Keratinocyte (primary cell): ENCODE results near the gene TFPT. TPM values are rescaled to one million over a fixed set of nuclear protein-coding genes. Genes with fewer than 3 reads are reported as not detected.

ENCODE experiments used
- DNase-seq: peaks from one replicate; pipeline ENCODE4 v3.0.0-alpha.2; 2011; ENCODE audit warnings: low read depth, missing footprints, low spot score
- FAIRE-seq: peaks from 2 replicates; lab custom pipeline; 2011; peaks lifted over from hg19 to GRCh38; lab: Jason Lieb, UNC
- H2AFZ ChIP-seq: 2 replicates; pipeline ENCODE4 v1.6.0; 2012; ENCODE audit warnings: low read length, control low read depth, inconsistent platforms; ENCODE audit not compliant: control insufficient read depth
- H3K27ac ChIP-seq: 2 replicates; pipeline ENCODE4 v1.5.1; 2011; ENCODE audit warnings: low read length; ENCODE audit not compliant: control insufficient read depth, insufficient read depth
- H3K27me3 ChIP-seq: 3 replicates; pipeline ENCODE4 v1.6.0; 2011; ENCODE audit warnings: low read length; ENCODE audit not compliant: control insufficient read depth, insufficient read depth; ENCODE audit errors: extremely low read depth
- H3K36me3 ChIP-seq, 2 experiments: 2 replicates in 1 of 2; 3 replicates in 1 of 2; pipeline ENCODE4 v1.5.1; 2011; ENCODE audit warnings: low read length in 2 of 2, mild to moderate bottlenecking in 1 of 2; ENCODE audit not compliant: control insufficient read depth in 2 of 2, insufficient read depth in 2 of 2; ENCODE audit errors: extremely low read depth in 1 of 2
- H3K4me1 ChIP-seq: 3 replicates; pipeline ENCODE4 v1.5.1; 2011; ENCODE audit warnings: low read length; ENCODE audit not compliant: control insufficient read depth, insufficient read depth; ENCODE audit errors: extremely low read depth
- H3K4me2 ChIP-seq: 3 replicates; pipeline ENCODE4 v1.6.0; 2011; ENCODE audit warnings: low read depth, low read length; ENCODE audit not compliant: control insufficient read depth, insufficient read depth; ENCODE audit errors: extremely low read depth
- H3K4me3 ChIP-seq, 3 experiments: fragments of 200-600 bp in 1 of 3; sonication (generic) in 1 of 3; 2 replicates in 2 of 3; 3 replicates in 1 of 3; pipeline ENCODE4 v1.5.1; 2011 to 2016; ENCODE audit warnings: low read length in 3 of 3, mild to moderate bottlenecking in 3 of 3, control low read depth in 2 of 3, inconsistent platforms in 1 of 3, low read depth in 1 of 3, mixed read lengths in 1 of 3, mixed run types in 1 of 3, moderate library complexity in 1 of 3; ENCODE audit not compliant: control insufficient read depth in 2 of 3, insufficient read depth in 2 of 3; ENCODE audit errors: extremely low read depth in 1 of 3
- H3K79me2 ChIP-seq: 2 replicates; pipeline ENCODE4 v1.6.0; 2012; ENCODE audit warnings: low read length; ENCODE audit not compliant: control insufficient read depth, insufficient read depth
- H3K9ac ChIP-seq: 3 replicates; pipeline ENCODE4 v1.6.0; 2011; ENCODE audit warnings: low read length; ENCODE audit not compliant: control insufficient read depth, insufficient read depth; ENCODE audit errors: extremely low read depth
- H3K9me1 ChIP-seq: 3 replicates; pipeline ENCODE4 v1.6.0; 2011; ENCODE audit warnings: low read length; ENCODE audit not compliant: control insufficient read depth, insufficient read depth; ENCODE audit errors: extremely low read depth
- H3K9me3 ChIP-seq: 2 replicates; pipeline ENCODE4 v1.5.1; 2012; ENCODE audit warnings: low read depth, low read length; ENCODE audit not compliant: control insufficient read depth
- H4K20me1 ChIP-seq: 3 replicates; pipeline ENCODE4 v1.6.0; 2011; ENCODE audit warnings: low read length; ENCODE audit not compliant: control insufficient read depth, insufficient read depth; ENCODE audit errors: extremely low read depth
- CTCF ChIP-seq, 3 experiments: IDR thresholded peaks in 1 of 3; conservative IDR thresholded peaks in 1 of 3; optimal IDR thresholded peaks in 1 of 3; 2 replicates in 2 of 3; 3 replicates in 1 of 3; pipeline versions ENCODE3 to v1.5.1; 2011; ENCODE audit warnings: low read length in 3 of 3, mild to moderate bottlenecking in 3 of 3, moderate library complexity in 2 of 3, control low read depth in 1 of 3, inconsistent platforms in 1 of 3; ENCODE audit not compliant: insufficient read depth in 2 of 3; ENCODE audit errors: extremely low read depth in 1 of 3
- EZH2 ChIP-seq: IDR thresholded peaks from one replicate; pipeline ENCODE4 v1.6.1; 2012; ENCODE audit warnings: inconsistent platforms, mild to moderate bottlenecking, low read length, moderate library complexity
- dilution Hi-C: fragments of 300-500 bp; cut with MboI; formaldehyde crosslinking; loops from one replicate; pipeline ENCODE4 v1.7.0; 2020; ENCODE audit warnings: low sequenced_read_pairs; ENCODE audit not compliant: extremely low pct_ligation_motif_present
- polyA plus RNA-seq, 5 experiments: library from polyadenylated mRNA; depleted of rRNA in 3 of 5; stranded (reverse) in 3 of 5; stranded (forward) in 1 of 5; unstranded in 1 of 5; fragments of >200 nt; gene quantifications; 1 replicate in 1 of 5; 2 replicates in 3 of 5; 3 replicates in 1 of 5; pipeline versions ENCODE4 v1.2.1 to v1.2.3, GENCODE V29; 2011 to 2012; ENCODE audit warnings: missing spikeins in 2 of 5, low read depth in 1 of 5, low replicate concordance in 1 of 5

Gene TFPT
- polyA plus RNA-seq, 1 donor (not counting 4 experiments of a cell fraction or from before 2014, with no cell fraction given), result 6.8 TPM

- H3K36me3 ChIP-seq, result peaks cover 44 to 59% of the 10 kb centered on the region in 2 experiments
- FAIRE-seq, result no peak
These were observed 36.0 kb upstream of the TFPT start for GRCh38 chr19:54151362-54152035.

GRCh38 chr19:54149021-54149812 lies 33.8 kb upstream of the TFPT start:
- no peaks in the 10 kb centered on the region for H3K9me3 ChIP-seq
- H3K9ac ChIP-seq, result no peak overlapping the region
- TF ChIP-seq CTCF (optimal IDR thresholded peaks at IDR 0.05 in 1 of 3, IDR thresholded peaks at IDR 0.05 in 1 of 3, conservative IDR thresholded peaks at IDR 0.05 in 1 of 3; ENCODE audit: extremely low read depth in 1 of 3, insufficient read depth in 2 of 3, low read length in 3 of 3) (no peak), EZH2 (no peak)
- FAIRE-seq (no peak), DNase-seq (no peak)
- no peak overlapping the region for H2AFZ ChIP-seq
- H3K4me3 ChIP-seq, result no peak overlapping the region
- no peak overlapping the region for H3K4me2 ChIP-seq
- dilution Hi-C loops, result no loop called here
- H3K4me1 ChIP-seq, result no peaks in the 10 kb centered on the region
- no peaks in the 10 kb centered on the region for H3K9me1 ChIP-seq
- no peak overlapping the region for H3K27ac ChIP-seq
- no peaks in the 10 kb centered on the region for H3K79me2 ChIP-seq
- H3K27me3 ChIP-seq, result no peaks in the 10 kb centered on the region
- H3K36me3 ChIP-seq, result peaks cover 50 to 63% of the 10 kb centered on the region in 2 experiments
- H4K20me1 ChIP-seq, result peaks cover 4% of the 10 kb centered on the region

More at GRCh38 chr19:54151362-54152035, 36.0 kb upstream of the TFPT start:
- TF ChIP-seq CTCF (optimal IDR thresholded peaks at IDR 0.05 in 1 of 3, IDR thresholded peaks at IDR 0.05 in 1 of 3, conservative IDR thresholded peaks at IDR 0.05 in 1 of 3; ENCODE audit: extremely low read depth in 1 of 3, insufficient read depth in 2 of 3, low read length in 3 of 3) (no peak), EZH2 (no peak)
- H4K20me1 ChIP-seq, result peaks cover 9% of the 10 kb centered on the region
- no peak overlapping the region for H3K4me3 ChIP-seq
- H3K4me1 ChIP-seq, result no peaks in the 10 kb centered on the region
- no peak overlapping the region for H3K4me2 ChIP-seq
- H3K9ac ChIP-seq, result no peak overlapping the region
- no peaks in the 10 kb centered on the region for H3K9me1 ChIP-seq
- no peak overlapping the region for H3K27ac ChIP-seq
- no peak overlapping the region for H2AFZ ChIP-seq
- dilution Hi-C loops, result no loop called here
- no peak for DNase-seq
- no peaks in the 10 kb centered on the region for H3K9me3 ChIP-seq
- H3K79me2 ChIP-seq, result no peaks in the 10 kb centered on the region
- H3K27me3 ChIP-seq, result no peaks in the 10 kb centered on the region
